ENCODE measurements around the gene UST. TPM values are rescaled to one million over a fixed set of nuclear protein-coding genes. Genes with fewer than 3 reads are reported as not detected.

The UST gene
- total RNA-seq, 4 donors from 2014 or later, result 16.7 to 19.5 (median 18.1) TPM

DNA sequence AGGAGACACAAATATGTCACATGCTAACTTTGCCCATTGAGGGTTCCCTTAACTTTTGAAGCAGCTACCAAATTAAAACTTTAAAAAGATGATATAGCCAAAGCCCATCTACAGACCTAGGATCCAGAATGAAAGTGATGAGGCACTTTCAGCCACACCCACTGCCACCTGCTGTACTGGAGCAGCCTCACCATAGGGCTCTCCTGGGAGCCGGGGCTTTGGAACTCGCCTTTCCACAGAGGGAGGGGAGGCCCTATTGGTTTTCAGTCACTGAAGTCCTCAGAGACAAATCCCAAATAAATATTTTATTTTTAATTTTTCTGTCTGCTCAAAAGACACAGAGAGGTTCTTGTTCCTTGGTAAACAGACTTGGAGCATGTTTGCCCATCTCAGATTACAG is 332.6 kb downstream of the UST start:
- Histone ChIP-seq H3K4me1 (peaks cover 19% of the 10 kb centered on the region), H3K36me3 (peaks cover 5% of the 10 kb centered on the region), H3K27me3 (no peaks in the 10 kb centered on the region), H3K4me3 (no peak overlapping the region), H3K27ac (peak overlapping the region; percentile 73), H3K9me3 (no peaks in the 10 kb centered on the region)
- no peak for TF ChIP-seq POLR2AphosphoS5 (IDR thresholded peaks at IDR 0.05)
- no peak for TF ChIP-seq POLR2A (IDR thresholded peaks at IDR 0.05)
- no peak for TF ChIP-seq EP300 (IDR thresholded peaks at IDR 0.05)
- TF ChIP-seq, protein P1, sequence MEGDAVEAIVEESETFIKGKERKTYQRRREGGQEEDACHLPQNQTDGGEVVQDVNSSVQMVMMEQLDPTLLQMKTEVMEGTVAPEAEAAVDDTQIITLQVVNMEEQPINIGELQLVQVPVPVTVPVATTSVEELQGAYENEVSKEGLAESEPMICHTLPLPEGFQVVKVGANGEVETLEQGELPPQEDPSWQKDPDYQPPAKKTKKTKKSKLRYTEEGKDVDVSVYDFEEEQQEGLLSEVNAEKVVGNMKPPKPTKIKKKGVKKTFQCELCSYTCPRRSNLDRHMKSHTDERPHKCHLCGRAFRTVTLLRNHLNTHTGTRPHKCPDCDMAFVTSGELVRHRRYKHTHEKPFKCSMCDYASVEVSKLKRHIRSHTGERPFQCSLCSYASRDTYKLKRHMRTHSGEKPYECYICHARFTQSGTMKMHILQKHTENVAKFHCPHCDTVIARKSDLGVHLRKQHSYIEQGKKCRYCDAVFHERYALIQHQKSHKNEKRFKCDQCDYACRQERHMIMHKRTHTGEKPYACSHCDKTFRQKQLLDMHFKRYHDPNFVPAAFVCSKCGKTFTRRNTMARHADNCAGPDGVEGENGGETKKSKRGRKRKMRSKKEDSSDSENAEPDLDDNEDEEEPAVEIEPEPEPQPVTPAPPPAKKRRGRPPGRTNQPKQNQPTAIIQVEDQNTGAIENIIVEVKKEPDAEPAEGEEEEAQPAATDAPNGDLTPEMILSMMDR (IDR thresholded peaks at IDR 0.05), result no peak
- WGBS, result 28% methylated on average over 2 of the region's 2 CpGs
- no peak for DNase-seq (ENCODE audit: low spot score in 2 of 2)

DNA sequence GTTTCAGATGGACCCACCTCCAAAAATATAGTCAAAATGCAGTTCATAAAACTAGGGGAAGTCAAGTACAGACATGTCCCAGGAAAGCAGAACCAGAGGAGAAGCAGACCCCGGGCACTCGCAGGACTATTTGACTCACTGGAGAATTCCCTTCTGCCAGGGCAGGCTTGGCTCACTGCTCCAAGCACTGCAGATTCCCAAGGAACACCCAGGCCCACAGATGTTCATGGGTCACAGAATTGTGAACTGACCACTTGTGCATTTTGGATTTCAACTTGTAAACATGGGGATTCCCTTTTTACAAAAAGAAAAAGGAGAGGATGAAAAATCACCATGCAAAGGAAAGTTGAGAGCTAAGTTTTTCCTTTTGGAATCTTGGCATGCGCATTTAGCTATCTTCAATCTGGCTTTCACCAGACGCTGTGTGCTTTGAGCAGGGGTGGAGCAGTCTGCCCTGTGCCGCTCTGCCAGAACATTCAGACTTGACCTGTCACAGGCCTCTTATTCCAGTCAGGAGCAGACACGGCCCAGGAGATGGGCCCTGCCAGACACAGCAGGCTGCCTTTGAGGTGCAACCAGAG is 333.2 kb downstream of the UST start:
- DNase-seq (ENCODE audit: low spot score in 2 of 2), result no peak

DNA sequence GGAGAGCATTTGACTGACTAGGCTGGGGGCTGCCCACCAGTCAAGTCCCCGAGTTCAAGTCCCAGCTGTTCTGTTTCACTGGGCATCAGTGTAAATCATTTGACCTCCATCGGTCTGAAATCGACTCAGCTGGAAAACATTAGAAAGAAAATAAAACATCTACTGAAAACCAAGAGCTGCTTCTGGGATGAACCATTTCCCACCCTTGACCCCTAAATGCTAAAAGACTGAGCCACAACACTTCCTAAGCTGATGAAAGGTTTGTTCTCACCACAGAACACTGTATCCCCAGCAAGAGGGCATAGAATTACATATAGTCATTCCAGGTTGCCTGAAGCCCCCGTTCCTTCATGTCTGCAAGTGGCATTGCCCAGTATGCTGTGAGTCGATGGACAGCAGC is 333.7 kb downstream of the UST start:
- H3K4me3 ChIP-seq, result no peak overlapping the region
- H3K9me3 ChIP-seq, result no peaks in the 10 kb centered on the region
- peak overlapping the region; percentile 73 for H3K27ac ChIP-seq
- H3K27me3 ChIP-seq, result no peaks in the 10 kb centered on the region
- DNase-seq (ENCODE audit: low spot score in 2 of 2), result no peak
- peaks cover 19% of the 10 kb centered on the region for H3K4me1 ChIP-seq
- H3K36me3 ChIP-seq, result no peaks in the 10 kb centered on the region
- 43% methylated on average over 5 of the region's 5 CpGs for WGBS
- TF ChIP-seq POLR2A (IDR thresholded peaks at IDR 0.05) (no peak), POLR2AphosphoS5 (IDR thresholded peaks at IDR 0.05) (no peak), EP300 (IDR thresholded peaks at IDR 0.05) (no peak)
- TF ChIP-seq, protein P1 (IDR thresholded peaks at IDR 0.05), result no peak

More for the DNA sequence above, 333.2 kb downstream of the UST start:
- H3K27me3 ChIP-seq, result no peaks in the 10 kb centered on the region
- TF ChIP-seq, protein P1 (IDR thresholded peaks at IDR 0.05), result no peak
- TF ChIP-seq POLR2AphosphoS5 (IDR thresholded peaks at IDR 0.05) (no peak), EP300 (IDR thresholded peaks at IDR 0.05) (no peak), POLR2A (IDR thresholded peaks at IDR 0.05) (no peak)
- peaks cover 19% of the 10 kb centered on the region for H3K4me1 ChIP-seq
- no peaks in the 10 kb centered on the region for H3K36me3 ChIP-seq
- H3K9me3 ChIP-seq, result no peaks in the 10 kb centered on the region
- 15% methylated on average over 6 of the region's 6 CpGs for WGBS
- H3K4me3 ChIP-seq, result no peak overlapping the region
- H3K27ac ChIP-seq, result peak overlapping the region; percentile 73

DNA sequence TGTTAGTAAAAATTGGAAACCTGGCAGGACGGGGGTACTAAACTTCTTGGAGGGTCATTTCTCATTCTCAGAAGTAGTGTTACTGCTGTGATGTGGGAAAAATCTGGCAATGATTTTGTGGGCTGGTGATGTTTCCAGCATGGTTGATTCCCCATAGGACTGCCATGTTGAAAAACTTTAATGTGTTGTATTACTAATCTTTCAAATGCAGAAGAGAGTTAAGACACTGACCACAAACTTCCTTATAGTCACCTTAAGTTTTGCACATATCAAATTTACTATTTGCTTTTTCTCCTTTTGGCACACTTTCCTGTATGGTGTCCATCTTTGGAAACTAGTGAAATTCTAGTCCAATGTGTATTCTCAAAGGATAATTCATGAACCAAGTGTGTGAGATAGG is 334.5 kb downstream of the UST start:
- WGBS, result 93% methylated on average over 1 of the region's 1 CpG
- H3K27me3 ChIP-seq, result no peaks in the 10 kb centered on the region
- DNase-seq (ENCODE audit: low spot score in 2 of 2), result no peak
- no peaks in the 10 kb centered on the region for H3K9me3 ChIP-seq
- H3K4me3 ChIP-seq, result no peak overlapping the region
- no peaks in the 10 kb centered on the region for H3K36me3 ChIP-seq
- H3K27ac ChIP-seq, result no peak overlapping the region
- TF ChIP-seq POLR2AphosphoS5 (IDR thresholded peaks at IDR 0.05), result no peak
- TF ChIP-seq POLR2A (IDR thresholded peaks at IDR 0.05), result no peak
- TF ChIP-seq, protein P1 (IDR thresholded peaks at IDR 0.05), result no peak
- TF ChIP-seq EP300 (IDR thresholded peaks at IDR 0.05), result no peak
- H3K4me1 ChIP-seq, result peaks cover 19% of the 10 kb centered on the region

DNA sequence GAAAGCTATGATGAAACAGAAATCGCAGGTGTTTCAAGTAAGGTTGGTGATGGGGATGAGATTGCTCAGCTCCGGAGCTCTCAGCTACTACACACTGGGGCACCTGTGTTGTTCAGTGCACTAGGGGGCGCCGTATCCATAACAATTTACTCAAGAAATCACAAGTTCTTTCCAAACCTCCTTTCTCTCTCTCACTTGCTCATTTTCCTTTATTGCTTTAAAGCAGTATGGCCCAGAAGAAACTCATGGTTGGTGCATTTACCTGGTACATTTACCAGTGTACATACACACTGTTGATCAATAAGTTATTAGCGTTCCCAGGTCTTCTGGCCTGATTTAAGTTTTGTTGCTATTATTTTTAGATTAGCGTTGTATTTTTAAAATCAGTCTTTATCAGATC is 335.5 kb downstream of the UST start:
- Histone ChIP-seq H3K4me1 (peaks cover 19% of the 10 kb centered on the region), H3K36me3 (no peaks in the 10 kb centered on the region), H3K27ac (no peak overlapping the region), H3K9me3 (no peaks in the 10 kb centered on the region), H3K4me3 (no peak overlapping the region), H3K27me3 (no peaks in the 10 kb centered on the region)
- 40% methylated on average over 6 of the region's 6 CpGs for WGBS
- DNase-seq (ENCODE audit: low spot score in 2 of 2), result peak in 1 of 2 donors; percentile 84
- TF ChIP-seq EP300 (IDR thresholded peaks at IDR 0.05), result no peak
- TF ChIP-seq, protein P1 (IDR thresholded peaks at IDR 0.05), result peak; percentile 64 to 68
